MM.1S (cell line): ENCODE data around the gene HDAC5.

Source experiments
- CTCF ChIP-seq: fragments of 300-600 bp; sonication (generic); IDR thresholded peaks from 2 replicates; pipeline ENCODE4 v1.5.1; 2016; ENCODE audit warnings: antibody characterized with exemption, low read length, mixed read lengths
- EZH2 ChIP-seq: fragments of 300-600 bp; sonication (generic); optimal IDR thresholded peaks from 2 replicates; pipeline ENCODE3; 2017; ENCODE audit warnings: low read depth, mild to moderate bottlenecking, antibody characterized with exemption, low read length, mixed read lengths
- EZH2phosphoT487 ChIP-seq: fragments of 300-600 bp; sonication (generic); IDR thresholded peaks from 2 replicates; pipeline ENCODE4 v1.6.1; 2018; ENCODE audit warnings: antibody characterized with exemption, low read length

DNA sequence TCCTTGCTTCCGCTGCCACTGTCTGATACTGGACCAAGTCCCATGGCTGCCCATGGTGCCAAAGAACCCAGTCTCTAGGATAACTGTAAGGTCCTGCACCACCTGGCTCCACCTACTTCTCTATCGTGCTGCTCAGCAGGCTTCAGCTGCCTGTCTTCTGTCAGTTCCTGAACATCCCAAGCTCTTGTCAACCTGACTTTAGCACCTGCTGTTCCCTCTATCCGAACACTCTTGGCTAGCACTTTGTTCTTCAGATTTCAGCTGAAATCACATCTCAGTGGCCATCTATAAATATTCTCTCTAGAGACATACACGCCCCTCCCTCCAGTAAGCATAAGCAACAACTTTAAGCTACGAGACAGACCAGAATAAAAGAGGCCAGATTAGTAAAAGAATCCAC, 93.7 kb downstream of the HDAC5 start:
- TF ChIP-seq CTCF (no peak), EZH2 (no peak), EZH2phosphoT487 (no peak)
